ENCODE measurements around the gene ANKS1B. TPM values are rescaled to one million over a fixed set of nuclear protein-coding genes. Genes with fewer than 3 reads are reported as not detected.
"Not testable (repeated sequence)": the region's sequence is repeated elsewhere in the genome, so short reads cannot be mapped to it uniquely, and the experiment has no call there.

The ANKS1B gene
- total RNA-seq, 2 experiments from 2014 or later, result 0.96 to 1.1 TPM

GRCh38 chr12:99596762-99597161 lies 388.0 kb downstream of the ANKS1B start:
- CTCF ChIA-PET, result no interaction called here

GRCh38 chr12:99577125-99577524 lies 407.6 kb downstream of the ANKS1B start:
- H3K36me3 Mint-ChIP-seq; H3K9me3 Mint-ChIP-seq (ENCODE audit: low read depth); ATAC-seq; DNase-seq; H3K4me1 Mint-ChIP-seq; H3K27ac Mint-ChIP-seq; H3K27me3 Mint-ChIP-seq; CTCF ChIA-PET; H3K4me3 Mint-ChIP-seq: not testable (repeated sequence)

More at GRCh38 chr12:99596762-99597161, 388.0 kb downstream of the ANKS1B start:
- Mint-ChIP-seq H3K36me3 (no peaks in the 10 kb centered on the region), H3K4me1 (no peaks in the 10 kb centered on the region), H3K9me3 (ENCODE audit: low read depth) (no peaks in the 10 kb centered on the region), H3K27me3 (no peaks in the 10 kb centered on the region), H3K4me3 (no peak overlapping the region), H3K27ac (no peak overlapping the region)
- ATAC-seq (no peak), DNase-seq (no peak)

- no peak for DNase-seq
- no peaks in the 10 kb centered on the region for H3K4me1 Mint-ChIP-seq
- no peak overlapping the region for H3K27ac Mint-ChIP-seq
- no peaks in the 10 kb centered on the region for H3K36me3 Mint-ChIP-seq
- no peaks in the 10 kb centered on the region for H3K27me3 Mint-ChIP-seq
- H3K4me3 Mint-ChIP-seq, result no peak overlapping the region
- ATAC-seq, result no peak
- CTCF ChIA-PET, result no interaction called here
- peaks cover 6% of the 10 kb centered on the region for H3K9me3 Mint-ChIP-seq (ENCODE audit: low read depth)
Observed at GRCh38 chr12:99573980-99574379, 410.8 kb downstream of the ANKS1B start.

GRCh38 chr12:99567072-99567471 lies 417.7 kb downstream of the ANKS1B start:
- Mint-ChIP-seq H3K9me3 (ENCODE audit: low read depth) (peaks cover 4% of the 10 kb centered on the region), H3K36me3 (no peaks in the 10 kb centered on the region), H3K4me1 (no peaks in the 10 kb centered on the region), H3K27ac (no peak overlapping the region), H3K27me3 (no peaks in the 10 kb centered on the region), H3K4me3 (no peak overlapping the region)
- ATAC-seq, result no peak
- no peak for DNase-seq
- CTCF ChIA-PET, result no interaction called here

GRCh38 chr12:99558109-99558508 lies 426.6 kb downstream of the ANKS1B start:
- ATAC-seq (no peak), DNase-seq (no peak)
- H3K9me3 Mint-ChIP-seq (ENCODE audit: low read depth), result peaks cover 7% of the 10 kb centered on the region
- H3K4me1 Mint-ChIP-seq, result no peaks in the 10 kb centered on the region
- no peaks in the 10 kb centered on the region for H3K36me3 Mint-ChIP-seq
- H3K27me3 Mint-ChIP-seq, result no peaks in the 10 kb centered on the region
- H3K4me3 Mint-ChIP-seq, result no peak overlapping the region
- no peak overlapping the region for H3K27ac Mint-ChIP-seq
- CTCF ChIA-PET, result no interaction called here

GRCh38 chr12:99553461-99553860 lies 431.3 kb downstream of the ANKS1B start:
- Mint-ChIP-seq H3K27me3 (no peaks in the 10 kb centered on the region), H3K9me3 (ENCODE audit: low read depth) (peaks cover 6% of the 10 kb centered on the region), H3K27ac (no peak overlapping the region), H3K4me3 (no peak overlapping the region), H3K36me3 (no peaks in the 10 kb centered on the region), H3K4me1 (no peaks in the 10 kb centered on the region)
- CTCF ChIA-PET, result no interaction called here
- ATAC-seq, result no peak
- DNase-seq, result no peak

GRCh38 chr12:99552022-99552421 lies 432.7 kb downstream of the ANKS1B start:
- no peaks in the 10 kb centered on the region for H3K36me3 Mint-ChIP-seq
- H3K9me3 Mint-ChIP-seq (ENCODE audit: low read depth), result peaks cover 6% of the 10 kb centered on the region
- no peak for DNase-seq
- CTCF ChIA-PET, result no interaction called here
- H3K27me3 Mint-ChIP-seq, result no peaks in the 10 kb centered on the region
- no peak overlapping the region for H3K4me3 Mint-ChIP-seq
- no peak overlapping the region for H3K27ac Mint-ChIP-seq
- ATAC-seq, result no peak
- no peaks in the 10 kb centered on the region for H3K4me1 Mint-ChIP-seq

GRCh38 chr12:99549651-99550050 lies 435.1 kb downstream of the ANKS1B start:
- no peak for DNase-seq
- Mint-ChIP-seq H3K27me3 (no peaks in the 10 kb centered on the region), H3K4me3 (no peak overlapping the region), H3K9me3 (ENCODE audit: low read depth) (peaks cover 6% of the 10 kb centered on the region), H3K36me3 (no peaks in the 10 kb centered on the region), H3K27ac (no peak overlapping the region), H3K4me1 (no peaks in the 10 kb centered on the region)
- no peak for ATAC-seq
- CTCF ChIA-PET, result no interaction called here

GRCh38 chr12:99549196-99549595 lies 435.5 kb downstream of the ANKS1B start:
- no peak overlapping the region for H3K4me3 Mint-ChIP-seq
- no peak overlapping the region for H3K27ac Mint-ChIP-seq
- ATAC-seq (no peak), DNase-seq (no peak)
- H3K9me3 Mint-ChIP-seq (ENCODE audit: low read depth), result peaks cover 6% of the 10 kb centered on the region
- H3K36me3 Mint-ChIP-seq, result no peaks in the 10 kb centered on the region
- no peaks in the 10 kb centered on the region for H3K4me1 Mint-ChIP-seq
- CTCF ChIA-PET, result no interaction called here
- H3K27me3 Mint-ChIP-seq, result no peaks in the 10 kb centered on the region

- Mint-ChIP-seq H3K27me3 (no peaks in the 10 kb centered on the region), H3K36me3 (no peaks in the 10 kb centered on the region), H3K4me1 (no peaks in the 10 kb centered on the region), H3K9me3 (ENCODE audit: low read depth) (no peaks in the 10 kb centered on the region), H3K27ac (no peak overlapping the region), H3K4me3 (no peak overlapping the region)
- DNase-seq, result no peak
- CTCF ChIA-PET, result no interaction called here
- no peak for ATAC-seq
Observed at GRCh38 chr12:99544457-99544856, 440.3 kb downstream of the ANKS1B start.

- Mint-ChIP-seq H3K9me3 (ENCODE audit: low read depth) (peaks cover 9% of the 10 kb centered on the region), H3K27me3 (no peaks in the 10 kb centered on the region), H3K4me3 (no peak overlapping the region), H3K36me3 (no peaks in the 10 kb centered on the region), H3K27ac (no peak overlapping the region), H3K4me1 (no peaks in the 10 kb centered on the region)
- no peak for DNase-seq
- ATAC-seq, result no peak
- CTCF ChIA-PET, result no interaction called here
Observed at GRCh38 chr12:99529966-99530365, 454.8 kb downstream of the ANKS1B start.

GRCh38 chr12:99528478-99528877 lies 456.3 kb downstream of the ANKS1B start:
- Mint-ChIP-seq H3K36me3 (no peaks in the 10 kb centered on the region), H3K9me3 (ENCODE audit: low read depth) (peaks cover 9% of the 10 kb centered on the region), H3K4me3 (no peak overlapping the region), H3K27me3 (no peaks in the 10 kb centered on the region), H3K4me1 (no peaks in the 10 kb centered on the region), H3K27ac (no peak overlapping the region)
- CTCF ChIA-PET, result no interaction called here
- ATAC-seq, result no peak
- no peak for DNase-seq

GRCh38 chr12:99523853-99524252 lies 460.9 kb downstream of the ANKS1B start:
- Mint-ChIP-seq H3K36me3 (no peaks in the 10 kb centered on the region), H3K4me3 (no peak overlapping the region), H3K9me3 (ENCODE audit: low read depth) (peaks cover 8% of the 10 kb centered on the region), H3K4me1 (no peaks in the 10 kb centered on the region), H3K27me3 (no peaks in the 10 kb centered on the region), H3K27ac (no peak overlapping the region)
- DNase-seq, result no peak
- no peak for ATAC-seq
- CTCF ChIA-PET, result no interaction called here

- Mint-ChIP-seq H3K9me3 (ENCODE audit: low read depth) (peaks cover 3% of the 10 kb centered on the region), H3K27ac (no peak overlapping the region), H3K27me3 (no peaks in the 10 kb centered on the region), H3K4me3 (no peak overlapping the region), H3K36me3 (no peaks in the 10 kb centered on the region), H3K4me1 (no peaks in the 10 kb centered on the region)
- no peak for ATAC-seq
- CTCF ChIA-PET, result no interaction called here
- DNase-seq, result no peak
Observed at GRCh38 chr12:99522456-99522855, 462.3 kb downstream of the ANKS1B start.

GRCh38 chr12:99521664-99522063 lies 463.1 kb downstream of the ANKS1B start:
- Mint-ChIP-seq H3K27ac (no peak overlapping the region), H3K4me3 (no peak overlapping the region), H3K9me3 (ENCODE audit: low read depth) (peaks cover 3% of the 10 kb centered on the region), H3K27me3 (no peaks in the 10 kb centered on the region), H3K4me1 (no peaks in the 10 kb centered on the region), H3K36me3 (no peaks in the 10 kb centered on the region)
- CTCF ChIA-PET, result no interaction called here
- DNase-seq, result no peak
- no peak for ATAC-seq

All from activated CD8-positive, alpha-beta memory T cell treated with anti-CD3 and anti-CD28 coated beads, Interleukin-2, amount 10 ng/mL, durations not matched to agents 7 days and 5 days (primary cell).